GM19025 (cell line): ENCODE results near the gene SPX.
A peak's percentile ranks its signal among the peaks of the same experiment; 100 is the strongest.

Experiments used
- ATAC-seq: cut with Tn5 transposase; IDR thresholded peaks from one replicate; pipeline ENCODE4 v1.9.1; 2021; ENCODE audit warnings: mild to moderate bottlenecking, low read depth, moderate library complexity; ENCODE audit not compliant: unreplicated experiment

The SPX gene, protein sequence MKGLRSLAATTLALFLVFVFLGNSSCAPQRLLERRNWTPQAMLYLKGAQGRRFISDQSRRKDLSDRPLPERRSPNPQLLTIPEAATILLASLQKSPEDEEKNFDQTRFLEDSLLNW

DNA sequence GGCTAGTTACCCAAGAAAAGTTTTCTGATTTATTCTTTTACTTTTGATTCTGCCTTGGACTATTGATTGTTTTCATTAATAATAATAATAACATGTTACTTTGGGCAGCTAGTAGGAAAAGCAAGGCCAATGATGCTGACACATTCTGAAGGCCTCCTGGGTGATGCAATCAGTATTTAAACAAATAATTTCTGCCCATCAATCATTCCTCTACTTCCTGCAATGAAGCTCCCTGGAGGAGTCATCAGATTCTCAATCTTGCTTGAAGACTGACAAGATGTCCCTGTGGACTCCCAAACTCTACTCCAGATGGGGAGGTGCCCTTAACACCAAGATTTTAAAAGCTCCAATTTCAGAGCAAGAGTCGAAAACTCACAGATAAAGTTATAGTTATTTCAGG is at the start of gene SPX:
SPX (plus strand) TSS at position 244 of the 400 bp plus-strand sequence. CDS start 177 bp downstream, outside the sequence.
- no peak for ATAC-seq

DNA sequence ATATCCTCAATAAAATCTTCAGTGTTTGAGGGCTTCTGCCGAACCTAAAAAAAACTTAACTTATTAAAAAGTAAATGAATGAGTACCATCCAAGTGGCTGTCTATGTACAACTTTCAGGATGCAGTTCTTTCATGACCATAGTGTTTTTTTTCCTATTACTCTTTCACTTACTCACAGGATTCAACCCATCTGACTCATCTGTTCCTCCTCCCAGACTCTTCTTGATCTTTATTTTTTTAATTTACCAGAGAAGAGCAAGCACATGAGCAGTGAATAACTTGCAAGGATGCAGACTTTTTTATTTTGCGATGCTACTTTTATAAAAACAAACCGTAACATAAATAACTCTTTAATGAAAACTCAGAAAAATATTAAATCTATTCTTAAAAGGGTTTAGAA is 49.1 kb upstream of the SPX start:
- ATAC-seq, result no peak

DNA sequence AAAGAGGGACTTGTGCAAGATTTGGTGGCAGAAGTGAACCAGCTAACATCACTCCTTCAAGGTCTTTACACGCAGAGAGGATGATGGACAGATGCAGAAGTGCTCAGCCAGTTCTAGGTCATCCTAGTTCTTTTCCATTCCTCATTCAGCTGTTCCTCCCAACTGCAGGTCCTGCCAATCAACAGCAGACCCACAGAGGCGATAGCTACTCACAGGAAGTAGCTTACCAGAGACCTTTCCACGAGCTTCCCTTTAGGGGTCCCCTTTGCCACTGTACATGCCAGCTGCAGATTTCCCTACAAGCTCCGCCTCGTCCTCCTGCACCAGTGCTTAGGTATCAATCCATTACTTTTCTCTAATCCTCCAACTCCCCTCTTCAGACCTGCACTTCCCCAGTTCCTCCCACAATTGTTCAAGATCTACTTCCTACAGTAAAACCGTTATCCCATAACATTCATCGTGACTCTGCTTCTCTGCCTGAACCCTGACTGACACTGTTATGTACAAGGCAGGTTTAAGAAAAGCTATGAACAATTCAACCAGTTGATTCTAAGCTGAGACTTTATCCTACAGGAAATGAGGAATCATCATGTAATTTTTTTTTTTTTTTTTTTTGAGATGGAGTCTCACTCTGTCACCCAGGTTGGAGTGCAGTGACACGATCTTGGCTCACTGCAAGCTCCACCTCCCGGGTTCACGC is 47.2 kb upstream of the SPX start:
- ATAC-seq, result no peak

DNA sequence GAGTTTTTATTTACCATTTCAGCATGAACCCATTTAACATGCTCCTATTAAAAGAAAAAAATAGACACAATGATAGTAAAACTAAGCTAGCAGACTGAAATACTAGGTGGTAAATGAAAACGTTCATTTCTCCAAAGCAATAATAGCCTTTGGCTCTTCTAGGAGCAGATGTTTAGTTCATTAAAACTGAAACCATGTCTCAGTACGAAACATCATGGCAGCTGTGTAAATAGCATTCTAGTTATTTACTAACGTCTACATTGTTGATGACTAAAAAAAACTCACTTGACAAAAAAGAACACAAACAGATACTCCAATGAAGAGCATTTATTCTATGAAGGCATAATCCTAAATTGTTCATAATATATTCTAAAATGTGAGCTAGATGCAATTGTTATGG is 42.6 kb upstream of the SPX start:
- no peak for ATAC-seq

DNA sequence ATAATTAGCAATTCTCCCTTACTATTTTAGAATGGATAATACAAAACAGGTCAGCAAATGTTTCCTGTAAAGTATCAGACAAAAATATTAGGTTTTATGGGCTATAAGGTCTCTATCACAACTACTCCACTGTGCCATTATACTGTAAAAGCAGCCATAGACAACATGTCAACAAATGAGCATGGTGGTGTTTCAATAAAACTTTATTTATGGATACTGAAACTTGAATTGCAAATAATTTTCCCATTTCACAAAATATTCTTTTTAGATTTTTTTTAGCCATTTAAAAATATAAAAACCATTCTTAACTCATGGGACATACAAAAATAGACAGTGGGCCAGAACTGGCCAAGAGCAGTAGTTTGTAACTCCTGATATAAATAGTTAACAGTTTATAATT is 40.1 kb upstream of the SPX start:
- ATAC-seq, result no peak

DNA sequence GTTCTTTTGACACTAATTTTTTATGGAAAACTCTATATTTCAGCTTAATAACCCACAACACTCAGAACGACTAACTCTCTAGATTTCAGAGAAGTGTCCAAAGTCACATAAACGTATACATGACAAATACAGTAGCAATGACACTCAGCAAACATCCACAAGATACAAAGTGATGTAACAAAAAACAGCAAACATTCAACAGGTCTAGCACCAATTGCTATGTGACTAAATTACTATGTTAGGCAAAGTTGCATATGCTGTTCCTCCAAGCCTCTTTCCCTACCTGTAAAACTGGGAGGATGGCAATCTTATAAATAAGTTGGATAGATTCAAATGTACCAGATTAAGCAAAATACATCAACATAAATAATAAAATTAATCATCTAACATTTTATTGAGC is 26.3 kb upstream of the SPX start:
- no peak for ATAC-seq

DNA sequence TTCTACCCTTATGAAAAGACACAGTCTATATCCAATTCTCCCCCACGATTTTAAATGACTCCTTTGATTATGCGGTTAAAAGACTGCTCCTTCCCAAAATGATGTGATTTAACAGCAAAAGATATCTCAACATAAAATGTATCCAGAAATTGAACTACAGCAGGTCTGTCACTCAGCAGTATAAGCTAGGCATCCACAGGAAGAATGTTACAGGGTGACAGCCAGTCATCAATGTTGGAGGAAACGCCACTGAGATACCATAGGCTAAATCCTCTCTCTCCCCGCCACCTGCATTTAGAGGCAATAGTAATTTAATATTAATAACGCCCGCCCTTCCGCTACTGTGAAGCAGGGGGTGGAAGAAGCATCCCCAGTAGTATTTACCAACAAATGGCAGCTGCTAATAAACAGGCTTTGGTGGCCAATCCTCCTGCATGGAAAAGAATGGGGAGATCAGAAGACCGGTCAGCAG is 25.3 kb upstream of the SPX start:
- ATAC-seq, result no peak

DNA sequence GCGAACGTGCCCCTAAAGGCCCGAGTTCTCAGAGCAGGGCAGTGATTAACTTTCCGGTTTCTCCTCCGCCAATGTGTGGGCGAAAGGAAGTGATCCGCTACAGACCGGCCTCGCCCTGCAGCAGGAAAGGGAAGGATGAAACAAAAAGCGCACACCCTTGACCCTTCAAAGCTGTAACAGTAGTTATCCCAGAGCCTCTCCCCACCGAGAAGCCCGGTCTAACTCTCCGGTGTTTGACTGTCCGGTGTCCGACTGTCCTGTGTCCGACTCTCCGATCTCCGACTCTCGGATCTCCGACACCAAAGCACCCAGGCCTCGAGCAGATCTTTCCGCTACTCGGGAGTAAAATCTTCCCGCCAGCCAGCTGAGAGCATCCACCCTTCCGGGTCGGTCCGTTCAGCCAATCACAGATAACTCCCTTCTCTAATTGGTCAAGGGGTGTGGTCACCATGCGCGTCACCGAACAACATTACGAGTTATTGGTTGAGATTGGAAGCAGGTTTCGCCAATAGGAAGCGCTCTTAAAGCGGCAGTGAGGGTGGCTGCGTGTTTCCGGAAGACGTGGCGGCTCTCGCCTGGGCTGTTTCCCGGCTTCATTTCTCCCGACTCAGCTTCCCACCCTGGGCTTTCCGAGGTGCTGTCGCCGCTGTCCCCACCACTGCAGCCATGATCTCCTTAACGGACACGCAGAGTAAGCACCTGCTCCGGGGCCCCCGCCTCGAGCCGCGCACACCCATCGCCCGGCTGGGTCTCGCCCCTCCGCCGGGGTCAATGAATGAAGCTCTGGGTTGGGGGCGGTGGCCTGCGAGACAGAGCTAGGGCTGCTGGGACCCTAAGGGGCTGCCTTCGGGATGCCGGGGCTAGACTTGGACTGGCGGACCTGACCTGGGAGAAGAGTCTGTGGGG is 24.6 kb upstream of the SPX start, which contains the start of the genes GOLT1B and RECQL:
GOLT1B (plus strand) TSS at position 532 of the 906 bp plus-strand sequence; CDS start at position 667, 135 bp downstream.
RECQL (minus strand) TSS at position 378 of the 906 bp plus-strand sequence. CDS start 2,065 bp downstream, outside the sequence.
- ATAC-seq, result peak; percentile 99

DNA sequence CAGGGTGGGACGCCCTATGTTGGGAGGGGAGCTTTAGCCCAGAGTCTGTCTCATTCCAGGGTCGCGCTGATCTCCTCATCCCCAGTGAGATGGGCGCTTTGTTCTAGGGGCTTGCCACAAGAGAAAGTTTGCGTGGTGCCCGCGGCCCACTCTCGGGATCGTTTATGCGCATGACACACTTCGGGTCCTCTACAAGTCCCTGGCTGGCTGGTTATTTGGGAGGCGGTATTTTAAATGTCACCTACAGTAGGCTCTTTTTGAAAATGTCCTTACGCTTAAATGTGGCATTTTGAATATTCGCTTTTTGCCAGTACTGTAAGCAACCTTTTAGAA is 24.0 kb upstream of the SPX start:
- no peak for ATAC-seq

DNA sequence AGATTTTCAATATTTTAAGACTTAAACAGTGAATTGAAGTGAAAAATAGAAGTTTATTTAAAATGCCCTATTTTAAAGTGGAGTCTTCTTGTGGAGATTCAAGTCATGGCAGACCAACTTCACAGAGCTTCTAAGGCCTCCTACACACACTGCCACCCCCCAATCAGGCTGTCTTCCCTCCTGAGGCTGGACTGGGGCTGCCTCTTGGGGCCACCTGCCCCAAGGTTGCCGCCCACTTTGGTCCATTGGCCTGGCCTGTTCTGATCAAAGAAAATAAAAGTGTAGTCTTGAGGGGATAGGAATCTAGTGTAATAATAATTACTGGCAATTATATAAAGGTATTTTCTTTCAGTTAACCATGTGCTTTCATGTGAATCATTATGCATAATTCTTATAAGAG is 23.2 kb upstream of the SPX start:
- ATAC-seq, result no peak

DNA sequence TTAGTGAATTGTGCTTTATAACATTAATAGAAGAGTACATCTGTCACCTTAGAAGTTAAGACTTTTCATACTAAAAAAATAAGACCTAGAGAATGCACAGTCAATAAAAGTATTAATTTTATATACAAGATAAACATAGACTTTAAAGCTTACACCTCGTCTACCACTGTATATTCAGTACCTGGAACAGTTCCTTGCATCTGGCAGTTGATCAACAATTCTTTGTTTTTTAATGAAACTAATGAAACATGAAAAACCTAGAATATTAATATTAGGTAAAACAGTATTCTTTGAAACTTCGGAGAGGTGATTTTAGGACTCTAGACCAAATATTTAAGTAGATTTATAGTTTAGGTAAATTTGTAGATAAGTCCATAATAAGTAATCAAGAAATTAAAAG is 20.2 kb upstream of the SPX start:
- ATAC-seq, result no peak

DNA sequence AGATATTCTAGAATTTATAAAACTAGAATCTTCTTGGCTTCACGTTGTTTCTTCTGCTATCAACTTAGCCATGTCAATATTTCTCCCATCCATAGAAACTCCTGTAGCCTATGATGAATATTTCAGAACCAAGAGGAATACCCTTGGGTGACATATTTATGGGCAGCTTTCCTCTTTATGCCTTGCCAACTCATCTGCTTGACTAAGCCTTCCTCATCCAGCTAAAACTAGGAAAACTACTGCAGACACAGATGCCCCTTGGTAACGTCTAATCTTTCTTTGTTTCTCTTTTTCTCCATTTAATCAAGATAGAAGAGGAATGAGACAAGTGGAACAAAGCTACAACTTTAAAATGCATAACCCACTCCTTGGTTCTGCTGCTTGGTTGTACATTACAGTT is 18.2 kb upstream of the SPX start:
- no peak for ATAC-seq

DNA sequence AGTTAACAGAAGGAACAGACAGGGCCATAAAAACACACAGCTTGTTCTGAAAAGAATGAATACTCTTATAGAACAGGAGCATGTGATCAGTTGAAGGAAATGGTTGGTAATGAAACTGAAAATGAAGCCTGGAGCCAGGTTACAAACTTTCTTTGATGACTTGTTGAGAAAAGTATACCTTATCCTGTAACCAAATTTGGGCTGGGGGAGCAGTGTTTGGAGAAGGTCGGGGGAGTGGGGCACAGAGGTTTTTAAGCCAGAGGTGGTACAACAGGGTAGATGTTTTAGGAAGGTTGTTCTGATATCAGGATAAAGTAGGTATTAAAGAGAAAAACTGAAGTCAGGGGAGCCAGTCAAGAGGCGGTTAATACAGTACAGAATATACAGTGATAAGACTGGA is 16.3 kb upstream of the SPX start:
- peak; percentile 82 for ATAC-seq

DNA sequence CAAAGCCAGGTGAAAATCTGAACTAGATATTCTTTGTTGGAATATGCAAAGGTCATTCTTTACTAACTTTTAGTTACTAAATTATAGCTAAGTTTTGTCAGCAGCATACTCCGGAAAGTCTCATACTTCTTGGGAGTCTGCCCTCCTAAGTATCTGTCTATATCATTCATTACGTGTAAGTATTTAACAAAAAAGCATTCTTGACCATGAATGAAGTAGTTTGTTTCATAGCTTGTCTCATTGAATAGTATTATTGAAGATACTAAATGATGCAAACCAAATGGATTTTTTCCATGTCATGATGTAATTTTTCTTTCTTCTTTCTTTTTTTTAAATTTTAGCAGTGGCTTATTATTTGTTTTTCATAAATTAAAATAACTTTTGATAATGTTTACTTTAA is 9.8 kb upstream of the SPX start:
- ATAC-seq, result no peak

DNA sequence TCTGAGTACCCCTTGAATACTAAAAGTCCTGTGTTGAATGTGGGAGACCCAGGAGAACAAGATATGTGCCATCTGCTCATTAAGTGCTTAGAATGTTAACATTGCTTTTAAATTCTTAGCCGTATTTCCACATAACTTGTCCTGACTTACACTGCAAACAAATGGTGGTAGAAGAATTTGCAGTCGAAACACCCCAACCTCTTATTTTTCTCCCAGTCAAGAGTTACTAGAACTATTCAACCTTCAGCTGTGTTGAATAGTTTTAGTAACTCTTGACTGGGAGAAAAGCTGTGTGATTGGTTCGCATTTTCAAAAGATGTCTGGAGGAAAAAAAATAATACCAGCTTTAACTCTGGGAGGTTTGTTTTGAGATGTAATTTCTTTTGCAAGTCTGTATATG is 7.6 kb upstream of the SPX start:
- no peak for ATAC-seq

DNA sequence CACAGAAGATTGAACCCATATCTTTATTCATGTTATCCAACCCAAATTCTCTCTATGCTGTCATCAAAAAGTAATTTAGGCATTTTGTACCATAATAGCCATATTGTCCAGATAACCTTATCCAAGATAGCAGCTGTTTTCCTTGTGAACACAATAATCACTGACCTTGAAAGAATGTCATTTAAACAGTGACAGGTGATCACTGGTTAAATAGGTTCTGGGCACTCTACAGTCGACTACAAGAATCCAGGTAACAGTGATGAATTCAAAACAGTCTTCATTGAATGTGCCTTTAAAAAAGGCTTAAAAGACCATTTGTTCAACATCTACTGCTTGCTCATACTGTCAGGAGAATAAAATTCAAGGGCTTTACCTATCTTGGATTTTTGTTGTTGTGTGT is 4.6 kb upstream of the SPX start:
- no peak for ATAC-seq

DNA sequence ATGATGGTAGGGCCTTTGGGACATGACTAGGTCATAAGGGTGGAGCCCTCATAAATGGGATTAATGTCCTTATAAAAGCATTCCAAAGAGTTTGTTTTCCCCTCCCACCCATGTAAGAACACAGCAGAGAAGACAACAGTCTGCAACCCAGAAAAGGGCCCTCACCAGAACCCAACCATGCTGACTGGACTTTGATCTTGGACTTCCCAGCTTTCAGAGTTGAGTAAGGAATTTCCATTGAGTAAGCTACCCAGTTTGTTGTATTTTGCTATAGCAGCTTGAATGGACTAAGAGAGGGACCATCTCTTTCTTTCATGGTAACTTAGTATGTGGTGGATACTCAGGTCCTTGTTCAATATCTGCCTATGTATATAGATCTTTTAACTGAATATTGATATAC is 2.9 kb upstream of the SPX start:
- ATAC-seq, result no peak

DNA sequence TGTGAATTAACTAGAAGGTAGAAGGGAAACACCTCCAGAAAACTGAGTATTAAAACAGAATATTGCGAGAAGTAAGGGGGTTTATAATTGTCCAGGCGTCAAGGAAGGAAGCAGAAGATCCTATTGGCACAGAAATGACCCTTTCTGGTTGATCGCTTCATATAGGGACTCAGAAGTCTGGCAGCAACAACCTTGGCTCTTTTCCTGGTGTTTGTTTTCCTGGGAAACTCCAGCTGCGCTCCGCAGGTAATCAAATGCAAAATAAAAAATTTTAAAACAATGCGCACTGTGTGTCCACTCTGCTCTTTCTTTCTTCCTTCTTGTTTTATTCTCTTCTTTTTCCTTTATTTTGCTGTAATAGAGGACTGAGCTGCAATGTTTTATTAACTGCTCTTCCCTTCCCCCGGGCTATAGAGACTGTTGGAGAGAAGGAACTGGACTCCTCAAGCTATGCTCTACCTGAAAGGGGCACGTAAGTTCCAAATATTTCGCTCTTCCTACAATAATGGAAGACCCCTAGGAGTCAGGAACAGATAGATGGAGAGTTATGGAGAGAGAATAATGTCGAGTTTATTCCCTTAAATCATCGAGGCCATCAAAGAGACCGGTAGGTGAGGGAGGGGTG is 737 bp downstream of the SPX start:
- ATAC-seq, result no peak

DNA sequence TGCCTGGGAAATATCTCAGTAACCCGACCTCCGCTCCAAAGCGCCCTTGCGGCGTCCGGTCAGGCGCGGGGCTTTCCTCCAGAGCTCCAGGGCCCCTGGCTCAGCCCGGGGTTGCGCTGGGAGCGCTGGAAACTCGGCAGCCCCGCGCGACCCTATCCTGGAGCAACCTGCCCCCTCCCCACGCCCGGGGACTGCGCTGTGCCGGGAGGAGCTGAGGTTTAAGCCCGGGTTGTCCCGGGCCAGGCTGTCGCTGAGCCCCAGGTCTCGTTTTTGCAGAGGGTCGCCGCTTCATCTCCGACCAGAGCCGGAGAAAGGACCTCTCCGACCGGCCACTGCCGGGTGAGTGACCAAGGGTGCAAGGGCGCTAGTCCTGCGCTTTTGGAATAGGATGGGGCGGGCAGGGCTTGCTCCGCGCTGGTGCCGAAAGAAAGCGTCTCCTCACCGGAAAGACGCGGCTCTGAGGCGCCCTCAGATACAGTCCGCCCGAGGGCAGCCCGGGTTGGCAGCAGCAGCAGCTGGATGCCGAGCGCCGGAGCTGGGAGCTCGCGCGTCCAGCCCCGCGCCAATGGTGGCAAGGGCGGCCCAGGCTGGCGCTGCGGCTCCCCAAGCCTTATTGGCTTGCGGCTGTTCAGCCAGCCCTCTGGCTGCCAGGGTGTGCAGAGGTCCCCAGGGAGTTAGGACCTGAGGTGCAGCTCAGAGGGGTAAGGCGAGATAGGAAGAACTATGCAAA is 1.5 kb downstream of the SPX start:
- peak; percentile 97 for ATAC-seq

DNA sequence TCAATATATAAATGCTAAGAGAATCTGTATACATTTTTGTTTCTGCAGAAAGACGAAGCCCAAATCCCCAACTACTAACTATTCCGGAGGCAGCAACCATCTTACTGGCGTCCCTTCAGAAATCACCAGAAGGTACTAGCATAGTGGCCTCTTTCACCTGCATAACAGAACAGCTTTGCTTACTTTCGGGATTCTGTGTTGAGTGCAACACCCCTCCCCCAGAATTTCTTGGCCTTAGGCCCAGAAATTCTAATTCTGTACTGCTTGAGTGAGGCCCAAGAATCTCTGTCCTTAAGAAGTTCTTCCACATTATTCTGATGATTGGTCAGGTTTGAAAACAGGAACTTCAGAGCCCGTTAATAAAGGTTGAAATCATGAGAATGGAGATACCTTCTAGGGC is 2.9 kb downstream of the SPX start:
- ATAC-seq, result no peak
